Endothelial cell of umbilical vein (primary cell): Measurements from ENCODE around the gene PCSK6. TPM values are rescaled to one million over a fixed set of nuclear protein-coding genes. Genes with fewer than 3 reads are reported as not detected.

ENCODE experiments used
- BruUV-seq: library from RNA; stranded (reverse); fragments of 400-500 nt; replicated peaks from 2 replicates; lab custom pipeline; 2021; lab: Mats Ljungman, UMichigan
- CTCF ChIA-PET: fragments of 300-600, 350-600 bp; sonication (Branson Sonifier 250); formaldehyde crosslinking; loops from one replicate; lab custom pipeline; 2021; ENCODE audit warnings: antibody characterized with exemption, inconsistent platforms; lab: Charles Lee
- POLR2A ChIA-PET: fragments of 300-600, 350-600 bp; sonication (Branson Sonifier 250); formaldehyde crosslinking; loops from one replicate; lab custom pipeline; 2021; ENCODE audit warnings: antibody characterized with exemption, inconsistent platforms; lab: Charles Lee
- DNase-seq: peaks from one replicate; pipeline ENCODE4 v3.0.0-alpha.2; 2011; ENCODE audit warnings: low read depth, low spot score
- FAIRE-seq: peaks from 2 replicates; lab custom pipeline; 2011; peaks lifted over from hg19 to GRCh38; lab: Jason Lieb, UNC
- H2AFZ ChIP-seq: 2 replicates; pipeline ENCODE4 v1.6.0; 2012; ENCODE audit warnings: low read depth, low read length, control low read depth, inconsistent platforms
- H3K27ac ChIP-seq: 2 replicates; pipeline ENCODE4 v1.5.1; 2011; ENCODE audit warnings: low read depth, mild to moderate bottlenecking, control low read depth, low read length, moderate library complexity; ENCODE audit not compliant: insufficient read depth
- H3K27me3 ChIP-seq, 2 experiments: 2 replicates each; pipeline versions ENCODE4 v1.6.0 to v1.6.1; 2011; ENCODE audit warnings: low read length in 2 of 2, mixed read lengths in 1 of 2; ENCODE audit not compliant: control insufficient read depth in 2 of 2, insufficient read depth in 2 of 2
- H3K36me3 ChIP-seq, 2 experiments: 2 replicates in 1 of 2; 3 replicates in 1 of 2; pipeline ENCODE4 v1.5.1; 2011; ENCODE audit warnings: low read length in 2 of 2, mild to moderate bottlenecking in 1 of 2, moderate library complexity in 1 of 2; ENCODE audit not compliant: control insufficient read depth in 2 of 2, insufficient read depth in 2 of 2; ENCODE audit errors: extremely low read depth in 1 of 2
- H3K4me1 ChIP-seq: 3 replicates; pipeline ENCODE4 v1.5.1; 2011; ENCODE audit warnings: mild to moderate bottlenecking, low read length; ENCODE audit not compliant: control insufficient read depth, insufficient read depth; ENCODE audit errors: extremely low read depth
- H3K4me2 ChIP-seq: 2 replicates; pipeline ENCODE4 v1.6.1; 2011; ENCODE audit warnings: low read length, control low read depth, mixed read lengths; ENCODE audit not compliant: insufficient read depth
- H3K4me3 ChIP-seq, 3 experiments: fragments of 200-600 bp in 1 of 3; sonication (generic), shearing (Covaris generic) in 1 of 3; replicated peaks in 1 of 3; 2 replicates each; pipeline ENCODE4 v1.5.1; 2011 to 2016; ENCODE audit warnings: control low read depth in 3 of 3, low read length in 3 of 3, mild to moderate bottlenecking in 2 of 3, inconsistent platforms in 1 of 3, low read depth in 1 of 3, moderate library complexity in 1 of 3; ENCODE audit not compliant: insufficient read depth in 1 of 3
- H3K79me2 ChIP-seq: 2 replicates; pipeline ENCODE4 v1.6.0; 2012; ENCODE audit warnings: low read length, inconsistent platforms; ENCODE audit not compliant: control insufficient read depth, insufficient read depth
- H3K9ac ChIP-seq: replicated peaks from 2 replicates; pipeline ENCODE3; 2011; ENCODE audit warnings: low read length, control low read depth; ENCODE audit not compliant: insufficient read depth; ENCODE audit errors: extremely low read depth
- H3K9me1 ChIP-seq: replicated peaks from 3 replicates; pipeline ENCODE4 v1.6.0; 2011; ENCODE audit warnings: mild to moderate bottlenecking, low read length; ENCODE audit not compliant: control insufficient read depth, insufficient read depth; ENCODE audit errors: extremely low read depth
- H3K9me3 ChIP-seq: replicated peaks from 2 replicates; pipeline ENCODE4 v1.5.1; 2012; ENCODE audit warnings: low read length, inconsistent platforms; ENCODE audit not compliant: control insufficient read depth, insufficient read depth
- H4K20me1 ChIP-seq: replicated peaks from 2 replicates; pipeline ENCODE3; 2011; ENCODE audit warnings: mild to moderate bottlenecking, low read length; ENCODE audit not compliant: control insufficient read depth, insufficient read depth; ENCODE audit errors: extremely low read depth
- CTCF ChIP-seq, 2 donors: IDR thresholded peaks; 1 replicate in 1 of 2; 2 replicates in 1 of 2; pipeline ENCODE4 v1.5.1; 2011; ENCODE audit warnings: low read length in 2 of 2, mild to moderate bottlenecking in 2 of 2, moderate library complexity in 2 of 2, control low read depth in 1 of 2, inconsistent platforms in 1 of 2, low read depth in 1 of 2; ENCODE audit not compliant: insufficient read depth in 1 of 2; ENCODE audit errors: extremely low read depth in 1 of 2
- EZH2 ChIP-seq: IDR thresholded peaks from 2 replicates; pipeline ENCODE4 v1.6.1; 2012; ENCODE audit warnings: borderline replicate concordance, low read depth, mild to moderate bottlenecking, moderate library complexity, low read length, inconsistent platforms; ENCODE audit not compliant: severe bottlenecking
- FOS ChIP-seq: IDR thresholded peaks from 2 replicates; pipeline ENCODE4 v1.6.1; 2011; ENCODE audit warnings: mild to moderate bottlenecking, low read length, moderate library complexity, borderline replicate concordance; ENCODE audit not compliant: insufficient read depth
- GATA2 ChIP-seq: IDR thresholded peaks from 2 replicates; pipeline ENCODE4 v1.7.0; 2011; ENCODE audit warnings: low read depth, mild to moderate bottlenecking, moderate library complexity, mixed read lengths, low read length; ENCODE audit not compliant: insufficient read length, insufficient read depth
- JUN ChIP-seq: IDR thresholded peaks from 2 replicates; pipeline ENCODE4 v1.6.1; 2011; ENCODE audit warnings: borderline replicate concordance, low read depth; ENCODE audit not compliant: insufficient read length, insufficient read depth
- MAX ChIP-seq: IDR thresholded peaks from 2 replicates; pipeline ENCODE4 v1.6.1; 2011; ENCODE audit not compliant: insufficient read depth, insufficient read length
- MYC ChIP-seq: IDR thresholded peaks from one replicate; pipeline ENCODE4 v1.6.1; 2011; ENCODE audit warnings: mild to moderate bottlenecking, low read depth, low read length
- POLR2A ChIP-seq: IDR thresholded peaks from 2 replicates; pipeline ENCODE4 v1.6.1; 2012; ENCODE audit warnings: low read depth, mild to moderate bottlenecking, control low read depth, low read length
- POLR2AphosphoS5 ChIP-seq: IDR thresholded peaks from 2 replicates; pipeline ENCODE4 v1.6.1; 2012; ENCODE audit warnings: low read depth, mild to moderate bottlenecking, control low read depth, low read length, moderate library complexity; ENCODE audit not compliant: insufficient read depth
- dilution Hi-C: fragments of 300-500 bp; cut with MboI; formaldehyde crosslinking; loops from one replicate; pipeline ENCODE4 v1.15.0; 2019; ENCODE audit warnings: low sequenced_read_pairs; ENCODE audit not compliant: extremely low pct_ligation_motif_present
- intact Hi-C: fragments of 100-400 bp; cut with micrococcal nuclease; formaldehyde crosslinking; loops from one replicate; pipeline ENCODE4 v1.10.0; 2022
- polyA plus RNA-seq, 4 experiments: library from polyadenylated mRNA; depleted of rRNA in 3 of 4; stranded (reverse) in 3 of 4; unstranded in 1 of 4; fragments of >200 nt; gene quantifications; 2 replicates each; pipeline versions ENCODE4 v1.2.1 to v1.2.3, GENCODE V29; 2011 to 2012; ENCODE audit warnings: missing spikeins in 1 of 4
- total RNA-seq: library from RNA; stranded (reverse); gene quantifications from 2 replicates; pipeline ENCODE4 v1.2.3, GENCODE V29; 2021

Gene PCSK6
- total and polyA plus RNA-seq, 2 donors (not counting 3 experiments of a cell fraction or from before 2014, with no cell fraction given) = 0.18 to 0.69 TPM

- CTCF ChIA-PET = no interaction called here
- dilution Hi-C loops = no loop called here
- no peak overlapping the region for H2AFZ ChIP-seq
Measured at GRCh38 chr15:101370330-101371024, 119.0 kb downstream of the PCSK6 start.

More at GRCh38 chr15:101370330-101371024, 119.0 kb downstream of the PCSK6 start:
- H4K20me1 ChIP-seq = no peaks in the 10 kb centered on the region
- TF ChIP-seq MYC = no peak
- TF ChIP-seq GATA2 = no peak
- no peak for TF ChIP-seq FOS
- no peak for TF ChIP-seq POLR2AphosphoS5
- TF ChIP-seq POLR2A = no peak
- no peak for TF ChIP-seq EZH2
- no peak for TF ChIP-seq MAX
- TF ChIP-seq CTCF (IDR thresholded peaks at IDR 0.05; ENCODE audit: extremely low read depth in 1 of 2, insufficient read depth in 1 of 2, low read depth in 1 of 2, low read length in 2 of 2) = no peak
- TF ChIP-seq JUN = no peak
- no peak overlapping the region for H3K4me3 ChIP-seq
- no peaks in the 10 kb centered on the region for H3K4me1 ChIP-seq
- no peaks in the 10 kb centered on the region for H3K79me2 ChIP-seq
- H3K9me3 ChIP-seq = no peaks in the 10 kb centered on the region
- no peak overlapping the region for H3K9ac ChIP-seq
- peaks cover 0 to 2% of the 10 kb centered on the region in 2 experiments for H3K27me3 ChIP-seq
- no peaks in the 10 kb centered on the region for H3K36me3 ChIP-seq
- no peak overlapping the region for H3K4me2 ChIP-seq
- no TSS peak for BruUV-seq
- H3K27ac ChIP-seq = no peak overlapping the region
- no peak for DNase-seq
- no peak for FAIRE-seq
- POLR2A ChIA-PET = no interaction called here
- intact Hi-C loops = no loop called here
- H3K9me1 ChIP-seq = no peaks in the 10 kb centered on the region
